ENCODE measurements around the gene PDE4B.

- TF ChIP-seq CTCF (IDR thresholded peaks at IDR 0.05) (no peak), POLR2A (IDR thresholded peaks at IDR 0.05) (no peak), POLR2AphosphoS5 (IDR thresholded peaks at IDR 0.05) (no peak)
These were observed 33.2 kb upstream of the PDE4B start for GRCh38 chr1:65759516-65759915.
